ENCODE data around the gene SPATA20. TPM values are rescaled to one million over a fixed set of nuclear protein-coding genes. Genes with fewer than 3 reads are reported as not detected.

The SPATA20 gene
- total RNA-seq, 3 donors from 2014 or later, result 54.3 to 95.3 (median 65.4) TPM

DNA sequence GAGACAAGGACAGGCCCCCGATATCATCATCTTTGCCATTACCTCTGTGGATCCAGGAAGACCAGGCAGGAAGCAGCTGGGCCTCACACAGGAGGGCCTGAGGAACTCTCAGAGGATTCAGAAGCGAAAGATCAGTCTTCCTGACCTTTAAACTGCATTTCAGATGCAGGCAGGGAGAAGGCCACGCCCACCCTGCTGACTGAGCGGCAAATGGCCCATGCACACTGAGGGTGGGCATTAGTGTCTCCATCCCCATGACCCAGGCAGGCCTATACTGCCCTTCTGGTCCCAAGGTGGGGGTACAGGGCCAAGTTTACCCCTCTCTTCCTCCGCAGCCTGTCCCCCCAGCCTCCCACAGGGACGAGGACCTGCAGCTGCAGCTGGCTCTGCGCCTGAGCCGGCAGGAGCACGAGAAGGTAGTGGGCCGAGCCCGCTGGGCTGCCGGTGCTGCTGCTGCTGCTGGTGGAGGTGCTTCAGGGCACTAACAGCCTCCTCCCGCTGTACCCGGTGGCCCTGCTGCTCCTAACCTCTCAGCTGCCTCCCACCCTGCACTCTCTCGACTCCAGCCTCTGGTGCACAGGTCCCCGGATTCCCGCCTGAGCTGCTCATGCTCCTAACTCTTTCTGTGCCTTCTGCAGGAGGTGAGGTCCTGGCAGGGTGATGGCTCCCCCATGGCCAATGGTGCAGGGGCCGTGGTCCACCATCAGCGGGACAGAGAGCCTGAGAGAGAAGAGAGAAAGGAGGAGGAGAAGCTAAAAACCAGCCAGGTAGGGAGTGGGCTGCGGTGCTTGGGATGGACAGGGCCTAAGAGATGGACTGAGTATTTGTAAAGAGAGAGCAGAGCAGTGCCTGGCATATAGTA, 8.2 kb upstream of the SPATA20 start:
- no peak overlapping the region for H3K4me3 ChIP-seq
- intact Hi-C loops (cut with DNase I, micrococcal nuclease), result no loop called here
- ATAC-seq (no peak), DNase-seq (peak; percentile 59 to 71 (median 60))
- no peaks in the 10 kb centered on the region for H3K36me3 ChIP-seq (ENCODE audit: low read depth)
- peaks cover 61% of the 10 kb centered on the region for H3K4me1 ChIP-seq (ENCODE audit: low read depth)
- H3K9me3 ChIP-seq, result no peaks in the 10 kb centered on the region
- TF ChIP-seq, protein P1, sequence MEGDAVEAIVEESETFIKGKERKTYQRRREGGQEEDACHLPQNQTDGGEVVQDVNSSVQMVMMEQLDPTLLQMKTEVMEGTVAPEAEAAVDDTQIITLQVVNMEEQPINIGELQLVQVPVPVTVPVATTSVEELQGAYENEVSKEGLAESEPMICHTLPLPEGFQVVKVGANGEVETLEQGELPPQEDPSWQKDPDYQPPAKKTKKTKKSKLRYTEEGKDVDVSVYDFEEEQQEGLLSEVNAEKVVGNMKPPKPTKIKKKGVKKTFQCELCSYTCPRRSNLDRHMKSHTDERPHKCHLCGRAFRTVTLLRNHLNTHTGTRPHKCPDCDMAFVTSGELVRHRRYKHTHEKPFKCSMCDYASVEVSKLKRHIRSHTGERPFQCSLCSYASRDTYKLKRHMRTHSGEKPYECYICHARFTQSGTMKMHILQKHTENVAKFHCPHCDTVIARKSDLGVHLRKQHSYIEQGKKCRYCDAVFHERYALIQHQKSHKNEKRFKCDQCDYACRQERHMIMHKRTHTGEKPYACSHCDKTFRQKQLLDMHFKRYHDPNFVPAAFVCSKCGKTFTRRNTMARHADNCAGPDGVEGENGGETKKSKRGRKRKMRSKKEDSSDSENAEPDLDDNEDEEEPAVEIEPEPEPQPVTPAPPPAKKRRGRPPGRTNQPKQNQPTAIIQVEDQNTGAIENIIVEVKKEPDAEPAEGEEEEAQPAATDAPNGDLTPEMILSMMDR (IDR thresholded peaks at IDR 0.05), result no peak

DNA sequence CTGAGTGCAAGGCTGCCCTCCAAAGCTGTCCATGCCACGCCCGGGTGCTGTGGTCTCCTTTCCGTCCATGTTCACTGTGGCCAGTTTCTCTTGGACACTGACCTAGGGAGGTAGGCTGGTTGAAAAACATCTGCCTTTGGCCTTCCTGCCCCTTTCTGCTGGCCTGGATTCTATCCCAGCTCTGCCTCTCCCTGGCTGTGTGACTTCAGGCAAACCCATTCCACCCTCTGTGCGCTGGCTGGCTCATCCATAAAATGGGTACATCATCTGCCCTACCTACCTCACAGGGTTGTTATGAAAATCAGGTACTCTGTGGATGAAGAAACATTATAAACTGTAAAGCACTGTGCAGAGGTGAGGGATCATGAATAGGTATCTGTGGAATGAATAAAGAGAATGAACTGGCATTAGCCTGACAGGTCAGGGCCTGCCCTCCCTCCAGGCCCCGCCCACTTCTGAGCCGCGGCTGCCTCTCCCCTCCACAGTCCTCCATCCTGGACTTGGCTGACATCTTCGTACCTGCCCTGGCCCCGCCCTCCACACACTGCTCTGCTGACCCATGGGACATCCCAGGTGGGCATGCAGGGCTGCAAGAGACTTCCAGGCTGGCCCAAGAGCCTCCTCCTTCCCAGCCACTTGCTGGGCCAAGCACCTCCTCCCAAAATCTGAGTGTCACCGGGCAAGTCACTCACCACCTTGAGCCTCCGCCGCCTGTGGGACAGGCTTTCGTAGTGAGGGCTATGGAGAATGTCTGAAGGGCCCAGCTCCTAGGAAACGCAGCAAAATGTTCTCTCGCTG, 7.0 kb upstream of the SPATA20 start:
- peak; percentile 33 for ATAC-seq
- Histone ChIP-seq H3K4me1 (ENCODE audit: low read depth) (peaks cover 61% of the 10 kb centered on the region), H3K9me3 (no peaks in the 10 kb centered on the region), H3K4me3 (no peak overlapping the region), H3K36me3 (ENCODE audit: low read depth) (no peaks in the 10 kb centered on the region)
- TF ChIP-seq, protein P1 (IDR thresholded peaks at IDR 0.05), result no peak
- peak; percentile 70 to 82 (median 82) for DNase-seq
- intact Hi-C loops (cut with DNase I, micrococcal nuclease), result loop anchor here (5.0 to 10.0 kb wide), 4 partner anchors 55 to 305 kb away; partner anchors contain the start of gene ANKRD40 (in 1 of the 2)

DNA sequence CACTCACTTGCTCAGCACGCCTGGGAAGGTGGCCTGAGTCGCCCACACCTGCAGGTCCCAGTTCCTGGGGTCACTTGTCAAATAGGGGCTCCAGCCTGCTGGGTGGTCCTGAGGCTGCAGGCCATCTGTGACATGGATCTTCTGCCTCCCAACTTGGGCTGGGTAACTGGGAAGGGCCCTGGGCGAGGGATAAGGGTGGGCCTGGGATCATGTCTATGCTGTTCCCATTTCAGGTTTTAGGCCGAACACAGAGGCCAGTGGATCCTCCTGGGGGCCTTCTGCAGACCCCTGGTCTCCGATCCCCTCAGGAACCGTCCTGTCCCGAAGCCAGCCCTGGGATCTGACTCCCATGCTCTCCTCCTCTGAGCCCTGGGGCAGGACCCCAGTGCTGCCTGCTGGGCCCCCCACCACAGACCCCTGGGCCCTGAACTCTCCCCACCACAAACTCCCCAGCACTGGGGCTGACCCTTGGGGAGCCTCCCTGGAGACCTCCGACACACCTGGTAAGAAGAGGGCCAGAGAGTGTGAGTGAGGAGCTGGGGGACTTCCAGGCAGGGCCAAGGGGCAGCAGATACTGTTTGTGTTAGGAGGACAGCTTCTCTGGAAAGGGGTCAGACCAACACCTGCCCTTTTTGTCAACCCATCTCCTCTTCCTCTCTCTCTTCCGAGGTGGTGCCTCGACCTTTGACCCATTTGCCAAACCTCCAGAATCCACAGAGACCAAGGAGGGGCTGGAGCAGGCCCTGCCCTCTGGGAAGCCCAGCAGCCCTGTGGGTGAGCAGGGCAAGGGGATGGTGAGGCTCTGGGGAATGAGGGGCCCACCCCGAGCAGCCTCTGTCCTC, 6.2 kb upstream of the SPATA20 start:
- peaks cover 57% of the 10 kb centered on the region for H3K4me1 ChIP-seq (ENCODE audit: low read depth)
- no peak for ATAC-seq
- H3K36me3 ChIP-seq (ENCODE audit: low read depth), result no peaks in the 10 kb centered on the region
- no peak overlapping the region for H3K4me3 ChIP-seq
- DNase-seq, result peak in 2 of 3 donors; percentile 57 to 59
- no peaks in the 10 kb centered on the region for H3K9me3 ChIP-seq
- intact Hi-C loops (cut with DNase I, micrococcal nuclease), result loop anchor here (5.0 to 10.0 kb wide), 4 partner anchors 56 to 304 kb away; partner anchors contain the start of gene ANKRD40 (in 1 of the 2)
- TF ChIP-seq, protein P1 (IDR thresholded peaks at IDR 0.05), result no peak

DNA sequence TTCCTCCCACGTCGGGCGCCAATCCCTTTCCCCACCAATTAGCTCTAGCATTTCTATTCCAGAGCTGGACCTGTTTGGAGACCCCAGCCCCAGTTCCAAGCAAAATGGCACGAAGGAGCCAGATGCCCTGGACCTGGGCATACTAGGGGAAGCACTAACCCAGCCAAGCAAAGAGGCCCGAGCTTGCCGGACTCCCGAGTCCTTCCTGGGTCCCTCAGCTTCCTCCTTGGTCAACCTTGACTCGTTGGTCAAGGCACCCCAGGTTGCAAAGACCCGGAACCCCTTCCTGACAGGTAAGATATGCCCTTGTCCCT, 5.6 kb upstream of the SPATA20 start:
- no peak overlapping the region for H3K4me3 ChIP-seq
- TF ChIP-seq, protein P1 (IDR thresholded peaks at IDR 0.05), result no peak
- intact Hi-C loops (cut with DNase I, micrococcal nuclease), result loop anchor here (5.0 to 10.0 kb wide), 4 partner anchors 57 to 303 kb away; partner anchors contain the start of gene ANKRD40 (in 1 of the 2)
- H3K4me1 ChIP-seq (ENCODE audit: low read depth), result peaks cover 58% of the 10 kb centered on the region
- no peak for DNase-seq
- H3K9me3 ChIP-seq, result no peaks in the 10 kb centered on the region
- ATAC-seq, result no peak
- no peaks in the 10 kb centered on the region for H3K36me3 ChIP-seq (ENCODE audit: low read depth)
